ENCODE results near the gene RPL18A.

RPL18A gene

DNA sequence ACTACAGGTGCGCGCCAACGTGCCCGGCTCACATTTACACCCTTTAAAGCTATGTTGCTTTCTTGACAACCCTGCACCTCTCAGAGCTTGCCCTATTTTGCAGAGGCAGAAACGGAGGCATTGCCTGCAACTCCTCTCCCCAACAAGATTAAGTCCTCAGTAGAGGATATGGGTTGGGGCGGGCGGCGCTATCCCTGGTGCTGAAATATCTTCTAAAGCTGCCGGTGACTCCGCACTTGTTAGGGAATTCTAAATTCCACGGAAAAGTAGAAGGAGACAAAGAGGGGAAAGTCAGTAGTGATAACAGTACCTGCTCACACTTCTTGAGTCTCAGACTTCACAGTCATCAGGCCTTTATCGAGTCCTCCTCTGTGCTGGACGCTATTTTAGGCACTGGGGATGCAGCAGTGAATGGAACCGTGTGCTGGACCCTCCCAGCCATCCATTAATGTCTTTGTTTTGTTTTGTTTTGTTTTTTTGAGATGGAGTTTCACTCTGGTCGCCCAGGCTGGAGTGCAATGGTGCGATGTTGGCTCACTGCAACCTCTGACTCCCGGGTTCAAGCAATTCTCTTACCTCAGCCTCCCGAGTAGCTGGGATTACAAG, 30.0 kb downstream of the RPL18A start:
- in situ Hi-C loops (cut with HindIII; ENCODE audit: low sequenced_read_pairs) = no loop called here

GRCh38 chr19:17893766-17894165, 34.1 kb downstream of the RPL18A start:
- in situ Hi-C loops (cut with HindIII; ENCODE audit: low sequenced_read_pairs) = no loop called here

GRCh38 chr19:17902701-17903100, 43.0 kb downstream of the RPL18A start:
- in situ Hi-C loops (cut with HindIII; ENCODE audit: low sequenced_read_pairs) = no loop called here

GRCh38 chr19:17908244-17908643, 48.5 kb downstream of the RPL18A start:
- in situ Hi-C loops (cut with HindIII; ENCODE audit: low sequenced_read_pairs) = no loop called here

GRCh38 chr19:17909003-17909732, 49.5 kb downstream of the RPL18A start:
- in situ Hi-C loops (cut with HindIII; ENCODE audit: low sequenced_read_pairs) = no loop called here

- in situ Hi-C loops (cut with HindIII; ENCODE audit: low sequenced_read_pairs) = no loop called here
These were observed 51.2 kb downstream of the RPL18A start for GRCh38 chr19:17910791-17911360.

Measured in endothelial cell of hepatic sinusoid (primary cell).